GM23338 (cell line): ENCODE results near the gene ZBTB20. TPM values are rescaled to one million over a fixed set of nuclear protein-coding genes. Genes with fewer than 3 reads are reported as not detected.

ENCODE experiments used
- ATAC-seq: fragments of 200-7000 bp; cut with Tn5 transposase; 3 replicates; pipeline ENCODE4 v1.9.1; 2020
- DNase-seq: peaks from one replicate; pipeline ENCODE4 v3.0.0-alpha.2; 2015; ENCODE audit warnings: low spot score
- H2AFZ ChIP-seq: fragments of 200-600 bp; sonication (generic); 2 replicates; pipeline ENCODE4 v1.8.0; 2016; ENCODE audit warnings: antibody characterized with exemption, mild to moderate bottlenecking, moderate library complexity
- H3F3A ChIP-seq: fragments of 200-600 bp; sonication (generic); replicated peaks from 2 replicates; pipeline ENCODE4 v1.8.0; 2017; ENCODE audit warnings: antibody characterized with exemption, mixed run types, low read depth
- H3K27ac ChIP-seq: fragments of 200-600 bp; sonication (generic); 2 replicates; pipeline ENCODE4 v1.6.1; 2016; ENCODE audit warnings: low read depth
- H3K27me3 ChIP-seq: fragments of 200-600 bp; sonication (generic); 2 replicates; pipeline ENCODE4 v1.8.0; 2016; ENCODE audit warnings: mild to moderate bottlenecking, mixed run types, moderate library complexity; ENCODE audit not compliant: insufficient read depth
- H3K36me3 ChIP-seq: fragments of 200-600 bp; sonication (generic); 2 replicates; pipeline ENCODE4 v1.8.0; 2016; ENCODE audit warnings: mild to moderate bottlenecking; ENCODE audit not compliant: insufficient read depth
- H3K4me1 ChIP-seq: fragments of 200-600 bp; sonication (generic); 2 replicates; pipeline ENCODE4 v1.8.0; 2016; ENCODE audit warnings: mild to moderate bottlenecking, moderate library complexity; ENCODE audit not compliant: insufficient read depth
- H3K4me2 ChIP-seq: fragments of 200-600 bp; sonication (generic); 2 replicates; pipeline ENCODE4 v1.7.1; 2017; ENCODE audit warnings: mixed run types
- H3K4me3 ChIP-seq: fragments of 200-600 bp; sonication (generic); 2 replicates; pipeline ENCODE4 v1.6.1; 2016; ENCODE audit warnings: mixed run types
- H3K79me2 ChIP-seq: fragments of 200-600 bp; sonication (generic); replicated peaks from 2 replicates; pipeline ENCODE4 v1.8.0; 2017; ENCODE audit warnings: mild to moderate bottlenecking; ENCODE audit not compliant: insufficient read depth
- H3K9me2 ChIP-seq: fragments of 200-600 bp; sonication (generic); 2 replicates; pipeline ENCODE4 v1.8.0; 2017; ENCODE audit not compliant: insufficient read depth
- H4K20me1 ChIP-seq: fragments of 200-600 bp; sonication (generic); replicated peaks from 2 replicates; pipeline ENCODE4 v1.8.0; 2017; ENCODE audit warnings: mild to moderate bottlenecking; ENCODE audit not compliant: insufficient read depth
- H3K27ac Mint-ChIP-seq: 2 replicates; pipeline ENCODE4 v1.8.0; 2020; ENCODE audit warnings: inconsistent platforms, mild to moderate bottlenecking, moderate library complexity, mixed read lengths
- H3K27me3 Mint-ChIP-seq: 3 replicates; pipeline ENCODE4 v1.8.0; 2022; ENCODE audit warnings: low read depth, mild to moderate bottlenecking, moderate library complexity, mixed read lengths, inconsistent platforms; ENCODE audit not compliant: insufficient read depth, poor library complexity
- H3K36me3 Mint-ChIP-seq: 3 replicates; pipeline ENCODE4 v1.8.0; 2021; ENCODE audit warnings: low read depth, mild to moderate bottlenecking, inconsistent platforms, moderate library complexity, mixed read lengths
- H3K4me1 Mint-ChIP-seq: 3 replicates; pipeline ENCODE4 v1.8.0; 2020; ENCODE audit warnings: mild to moderate bottlenecking, inconsistent platforms, mixed read lengths
- H3K4me3 Mint-ChIP-seq: 3 replicates; pipeline ENCODE4 v1.8.0; 2021; ENCODE audit warnings: moderate library complexity, mild to moderate bottlenecking, inconsistent platforms, mixed read lengths
- H3K9me3 Mint-ChIP-seq: 3 replicates; pipeline ENCODE4 v1.8.0; 2020; ENCODE audit warnings: moderate library complexity, mild to moderate bottlenecking, inconsistent platforms, mixed read lengths
- EZH2 ChIP-seq: fragments of 200-600 bp; sonication (generic); IDR thresholded peaks from one replicate; pipeline ENCODE4 v1.8.0; 2017; ENCODE audit warnings: antibody characterized with exemption, mild to moderate bottlenecking, low read depth; ENCODE audit not compliant: unreplicated experiment
- EZH2phosphoT487 ChIP-seq: fragments of 200-600 bp; sonication (generic); IDR thresholded peaks from one replicate; pipeline ENCODE4 v1.8.1; 2018; ENCODE audit warnings: antibody characterized with exemption; ENCODE audit not compliant: unreplicated experiment
- NANOG ChIP-seq: IDR thresholded peaks from 2 replicates; pipeline ENCODE4 v1.6.1; 2016; ENCODE audit warnings: antibody characterized with exemption, borderline replicate concordance
- STAT1 ChIP-seq: IDR thresholded peaks from one replicate; pipeline ENCODE4 v1.6.1; 2016; ENCODE audit warnings: antibody characterized with exemption; ENCODE audit not compliant: unreplicated experiment
- polyA plus RNA-seq: library from polyadenylated mRNA; unstranded; fragments of >200 nt; fragmentation: Nextera tagmentation; extraction: Ambion mirVana; gene quantifications from 2 replicates; pipeline ENCODE4 v1.2.1, GENCODE V29; 2016
- total RNA-seq: library from RNA; depleted of rRNA; stranded (reverse); fragments of >200 nt; shearing (Covaris generic); gene quantifications from 2 replicates; pipeline ENCODE4 v1.2.3, GENCODE V29; 2014
- TF ChIP-seq, protein P1 (sequence below): IDR thresholded peaks from 2 replicates; pipeline ENCODE4 v1.6.1; 2016; ENCODE audit warnings: antibody characterized with exemption
- TF ChIP-seq, protein P2 (sequence below): fragments of 250-450 bp; sonication (Bioruptor Pico); IDR thresholded peaks from 2 replicates; pipeline ENCODE4 v1.5.0; 2020; ENCODE audit warnings: mild to moderate bottlenecking, moderate library complexity
- TF ChIP-seq, protein P3 (sequence below), 2 experiments: fragments of 200-600 bp in 1 of 2; sonication (generic) in 1 of 2; conservative IDR thresholded peaks; 2 replicates each; pipeline versions ENCODE4 v1.5.1 to v1.6.1; 2016 to 2017; ENCODE audit warnings: antibody characterized with exemption in 2 of 2, low read depth in 2 of 2, mild to moderate bottlenecking in 2 of 2, moderate library complexity in 1 of 2
- TF ChIP-seq, protein P4 (sequence below): IDR thresholded peaks from one replicate; pipeline ENCODE4 v1.6.1; 2018; ENCODE audit warnings: antibody characterized with exemption; ENCODE audit not compliant: unreplicated experiment

ZBTB20 gene
- total and polyA plus RNA-seq, 2 experiments from 2014 or later, result 2.0 to 3.3 TPM

GRCh38 chr3:114831861-114832260, 315.2 kb downstream of the ZBTB20 start (continued):
- TF ChIP-seq EZH2, result no peak
- no peak for TF ChIP-seq NANOG
- TF ChIP-seq, protein P1, sequence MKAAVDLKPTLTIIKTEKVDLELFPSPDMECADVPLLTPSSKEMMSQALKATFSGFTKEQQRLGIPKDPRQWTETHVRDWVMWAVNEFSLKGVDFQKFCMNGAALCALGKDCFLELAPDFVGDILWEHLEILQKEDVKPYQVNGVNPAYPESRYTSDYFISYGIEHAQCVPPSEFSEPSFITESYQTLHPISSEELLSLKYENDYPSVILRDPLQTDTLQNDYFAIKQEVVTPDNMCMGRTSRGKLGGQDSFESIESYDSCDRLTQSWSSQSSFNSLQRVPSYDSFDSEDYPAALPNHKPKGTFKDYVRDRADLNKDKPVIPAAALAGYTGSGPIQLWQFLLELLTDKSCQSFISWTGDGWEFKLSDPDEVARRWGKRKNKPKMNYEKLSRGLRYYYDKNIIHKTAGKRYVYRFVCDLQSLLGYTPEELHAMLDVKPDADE, result no peak
- TF ChIP-seq, protein P2, sequence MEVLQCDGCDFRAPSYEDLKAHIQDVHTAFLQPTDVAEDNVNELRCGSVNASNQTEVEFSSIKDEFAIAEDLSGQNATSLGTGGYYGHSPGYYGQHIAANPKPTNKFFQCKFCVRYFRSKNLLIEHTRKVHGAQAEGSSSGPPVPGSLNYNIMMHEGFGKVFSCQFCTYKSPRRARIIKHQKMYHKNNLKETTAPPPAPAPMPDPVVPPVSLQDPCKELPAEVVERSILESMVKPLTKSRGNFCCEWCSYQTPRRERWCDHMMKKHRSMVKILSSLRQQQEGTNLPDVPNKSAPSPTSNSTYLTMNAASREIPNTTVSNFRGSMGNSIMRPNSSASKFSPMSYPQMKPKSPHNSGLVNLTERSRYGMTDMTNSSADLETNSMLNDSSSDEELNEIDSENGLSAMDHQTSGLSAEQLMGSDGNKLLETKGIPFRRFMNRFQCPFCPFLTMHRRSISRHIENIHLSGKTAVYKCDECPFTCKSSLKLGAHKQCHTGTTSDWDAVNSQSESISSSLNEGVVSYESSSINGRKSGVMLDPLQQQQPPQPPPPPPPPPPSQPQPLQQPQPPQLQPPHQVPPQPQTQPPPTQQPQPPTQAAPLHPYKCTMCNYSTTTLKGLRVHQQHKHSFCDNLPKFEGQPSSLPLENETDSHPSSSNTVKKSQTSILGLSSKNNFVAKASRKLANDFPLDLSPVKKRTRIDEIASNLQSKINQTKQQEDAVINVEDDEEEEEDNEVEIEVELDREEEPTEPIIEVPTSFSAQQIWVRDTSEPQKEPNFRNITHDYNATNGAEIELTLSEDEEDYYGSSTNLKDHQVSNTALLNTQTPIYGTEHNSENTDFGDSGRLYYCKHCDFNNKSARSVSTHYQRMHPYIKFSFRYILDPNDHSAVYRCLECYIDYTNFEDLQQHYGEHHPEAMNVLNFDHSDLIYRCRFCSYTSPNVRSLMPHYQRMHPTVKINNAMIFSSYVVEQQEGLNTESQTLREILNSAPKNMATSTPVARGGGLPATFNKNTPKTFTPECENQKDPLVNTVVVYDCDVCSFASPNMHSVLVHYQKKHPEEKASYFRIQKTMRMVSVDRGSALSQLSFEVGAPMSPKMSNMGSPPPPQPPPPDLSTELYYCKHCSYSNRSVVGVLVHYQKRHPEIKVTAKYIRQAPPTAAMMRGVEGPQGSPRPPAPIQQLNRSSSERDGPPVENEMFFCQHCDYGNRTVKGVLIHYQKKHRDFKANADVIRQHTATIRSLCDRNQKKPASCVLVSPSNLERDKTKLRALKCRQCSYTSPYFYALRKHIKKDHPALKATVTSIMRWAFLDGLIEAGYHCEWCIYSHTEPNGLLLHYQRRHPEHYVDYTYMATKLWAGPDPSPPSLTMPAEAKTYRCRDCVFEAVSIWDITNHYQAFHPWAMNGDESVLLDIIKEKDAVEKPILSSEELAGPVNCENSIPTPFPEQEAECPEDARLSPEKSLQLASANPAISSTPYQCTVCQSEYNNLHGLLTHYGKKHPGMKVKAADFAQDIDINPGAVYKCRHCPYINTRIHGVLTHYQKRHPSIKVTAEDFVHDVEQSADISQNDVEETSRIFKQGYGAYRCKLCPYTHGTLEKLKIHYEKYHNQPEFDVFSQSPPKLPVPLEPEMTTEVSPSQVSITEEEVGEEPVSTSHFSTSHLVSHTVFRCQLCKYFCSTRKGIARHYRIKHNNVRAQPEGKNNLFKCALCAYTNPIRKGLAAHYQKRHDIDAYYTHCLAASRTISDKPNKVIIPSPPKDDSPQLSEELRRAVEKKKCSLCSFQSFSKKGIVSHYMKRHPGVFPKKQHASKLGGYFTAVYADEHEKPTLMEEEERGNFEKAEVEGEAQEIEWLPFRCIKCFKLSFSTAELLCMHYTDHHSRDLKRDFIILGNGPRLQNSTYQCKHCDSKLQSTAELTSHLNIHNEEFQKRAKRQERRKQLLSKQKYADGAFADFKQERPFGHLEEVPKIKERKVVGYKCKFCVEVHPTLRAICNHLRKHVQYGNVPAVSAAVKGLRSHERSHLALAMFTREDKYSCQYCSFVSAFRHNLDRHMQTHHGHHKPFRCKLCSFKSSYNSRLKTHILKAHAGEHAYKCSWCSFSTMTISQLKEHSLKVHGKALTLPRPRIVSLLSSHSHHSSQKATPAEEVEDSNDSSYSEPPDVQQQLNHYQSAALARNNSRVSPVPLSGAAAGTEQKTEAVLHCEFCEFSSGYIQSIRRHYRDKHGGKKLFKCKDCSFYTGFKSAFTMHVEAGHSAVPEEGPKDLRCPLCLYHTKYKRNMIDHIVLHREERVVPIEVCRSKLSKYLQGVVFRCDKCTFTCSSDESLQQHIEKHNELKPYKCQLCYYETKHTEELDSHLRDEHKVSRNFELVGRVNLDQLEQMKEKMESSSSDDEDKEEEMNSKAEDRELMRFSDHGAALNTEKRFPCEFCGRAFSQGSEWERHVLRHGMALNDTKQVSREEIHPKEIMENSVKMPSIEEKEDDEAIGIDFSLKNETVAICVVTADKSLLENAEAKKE (CRISPR knock-in tag), result no peak

GRCh38 chr3:114830652-114831051, 316.4 kb downstream of the ZBTB20 start:
- no peaks in the 10 kb centered on the region for H3K36me3 Mint-ChIP-seq
- no peaks in the 10 kb centered on the region for H3K27me3 Mint-ChIP-seq
- Histone ChIP-seq H3K4me3 (no peak overlapping the region), H3K27me3 (no peaks in the 10 kb centered on the region), H3K4me1 (no peaks in the 10 kb centered on the region), H3K36me3 (no peaks in the 10 kb centered on the region), H3F3A (no peaks in the 10 kb centered on the region), H3K4me2 (no peak overlapping the region), H3K27ac (no peak overlapping the region), H2AFZ (no peak overlapping the region), H3K9me2 (no peaks in the 10 kb centered on the region), H4K20me1 (no peaks in the 10 kb centered on the region), H3K79me2 (no peaks in the 10 kb centered on the region)
- no peak overlapping the region for H3K27ac Mint-ChIP-seq
- no peak for ATAC-seq
- no peaks in the 10 kb centered on the region for H3K9me3 Mint-ChIP-seq
- DNase-seq, result no peak
- no peak overlapping the region for H3K4me3 Mint-ChIP-seq
- H3K4me1 Mint-ChIP-seq, result no peaks in the 10 kb centered on the region
- TF ChIP-seq, protein P3, sequence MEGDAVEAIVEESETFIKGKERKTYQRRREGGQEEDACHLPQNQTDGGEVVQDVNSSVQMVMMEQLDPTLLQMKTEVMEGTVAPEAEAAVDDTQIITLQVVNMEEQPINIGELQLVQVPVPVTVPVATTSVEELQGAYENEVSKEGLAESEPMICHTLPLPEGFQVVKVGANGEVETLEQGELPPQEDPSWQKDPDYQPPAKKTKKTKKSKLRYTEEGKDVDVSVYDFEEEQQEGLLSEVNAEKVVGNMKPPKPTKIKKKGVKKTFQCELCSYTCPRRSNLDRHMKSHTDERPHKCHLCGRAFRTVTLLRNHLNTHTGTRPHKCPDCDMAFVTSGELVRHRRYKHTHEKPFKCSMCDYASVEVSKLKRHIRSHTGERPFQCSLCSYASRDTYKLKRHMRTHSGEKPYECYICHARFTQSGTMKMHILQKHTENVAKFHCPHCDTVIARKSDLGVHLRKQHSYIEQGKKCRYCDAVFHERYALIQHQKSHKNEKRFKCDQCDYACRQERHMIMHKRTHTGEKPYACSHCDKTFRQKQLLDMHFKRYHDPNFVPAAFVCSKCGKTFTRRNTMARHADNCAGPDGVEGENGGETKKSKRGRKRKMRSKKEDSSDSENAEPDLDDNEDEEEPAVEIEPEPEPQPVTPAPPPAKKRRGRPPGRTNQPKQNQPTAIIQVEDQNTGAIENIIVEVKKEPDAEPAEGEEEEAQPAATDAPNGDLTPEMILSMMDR (conservative IDR thresholded peaks at IDR 0.05; ENCODE audit: low read depth in 2 of 2), result no peak
- TF ChIP-seq EZH2 (no peak), STAT1 (no peak), EZH2phosphoT487 (no peak)
- TF ChIP-seq, protein P4, sequence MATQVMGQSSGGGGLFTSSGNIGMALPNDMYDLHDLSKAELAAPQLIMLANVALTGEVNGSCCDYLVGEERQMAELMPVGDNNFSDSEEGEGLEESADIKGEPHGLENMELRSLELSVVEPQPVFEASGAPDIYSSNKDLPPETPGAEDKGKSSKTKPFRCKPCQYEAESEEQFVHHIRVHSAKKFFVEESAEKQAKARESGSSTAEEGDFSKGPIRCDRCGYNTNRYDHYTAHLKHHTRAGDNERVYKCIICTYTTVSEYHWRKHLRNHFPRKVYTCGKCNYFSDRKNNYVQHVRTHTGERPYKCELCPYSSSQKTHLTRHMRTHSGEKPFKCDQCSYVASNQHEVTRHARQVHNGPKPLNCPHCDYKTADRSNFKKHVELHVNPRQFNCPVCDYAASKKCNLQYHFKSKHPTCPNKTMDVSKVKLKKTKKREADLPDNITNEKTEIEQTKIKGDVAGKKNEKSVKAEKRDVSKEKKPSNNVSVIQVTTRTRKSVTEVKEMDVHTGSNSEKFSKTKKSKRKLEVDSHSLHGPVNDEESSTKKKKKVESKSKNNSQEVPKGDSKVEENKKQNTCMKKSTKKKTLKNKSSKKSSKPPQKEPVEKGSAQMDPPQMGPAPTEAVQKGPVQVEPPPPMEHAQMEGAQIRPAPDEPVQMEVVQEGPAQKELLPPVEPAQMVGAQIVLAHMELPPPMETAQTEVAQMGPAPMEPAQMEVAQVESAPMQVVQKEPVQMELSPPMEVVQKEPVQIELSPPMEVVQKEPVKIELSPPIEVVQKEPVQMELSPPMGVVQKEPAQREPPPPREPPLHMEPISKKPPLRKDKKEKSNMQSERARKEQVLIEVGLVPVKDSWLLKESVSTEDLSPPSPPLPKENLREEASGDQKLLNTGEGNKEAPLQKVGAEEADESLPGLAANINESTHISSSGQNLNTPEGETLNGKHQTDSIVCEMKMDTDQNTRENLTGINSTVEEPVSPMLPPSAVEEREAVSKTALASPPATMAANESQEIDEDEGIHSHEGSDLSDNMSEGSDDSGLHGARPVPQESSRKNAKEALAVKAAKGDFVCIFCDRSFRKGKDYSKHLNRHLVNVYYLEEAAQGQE, result no peak
